Measurements from ENCODE around the gene SMAD4. TPM values are rescaled to one million over a fixed set of nuclear protein-coding genes. Genes with fewer than 3 reads are reported as not detected.

SMAD4 gene
- total RNA-seq, 1 donor from 2014 or later, result 152 TPM

DNA sequence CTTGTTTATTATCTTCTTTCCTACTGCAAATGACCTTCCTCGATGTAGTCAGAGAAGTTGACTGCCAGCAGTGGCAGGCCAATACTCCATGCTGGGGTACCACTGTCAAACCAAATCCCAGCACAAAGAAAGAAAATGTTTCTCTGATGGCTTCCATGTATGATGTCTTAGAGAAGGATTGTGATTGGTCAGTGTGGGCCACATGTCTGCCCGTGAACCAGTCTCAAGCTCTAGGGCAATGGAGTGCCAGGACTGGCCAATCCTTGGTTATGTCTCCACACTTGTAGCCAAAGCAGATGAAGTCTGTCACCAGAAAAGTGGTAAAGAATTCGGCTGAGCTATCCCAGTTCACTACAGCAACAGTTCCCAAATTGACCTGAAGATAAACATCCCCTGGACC lies 17.6 kb upstream of the SMAD4 start:
- Mint-ChIP-seq H3K9me3 (no peaks in the 10 kb centered on the region), H3K4me1 (peaks cover 6% of the 10 kb centered on the region), H3K36me3 (peaks cover 12% of the 10 kb centered on the region), H3K4me3 (no peak overlapping the region), H3K27ac (no peak overlapping the region), H3K27me3 (ENCODE audit: low read depth) (no peaks in the 10 kb centered on the region)
- no peak for DNase-seq (ENCODE audit: low spot score in 2 of 2, unreplicated experiment in 2 of 2)
- TF ChIP-seq, protein P1, sequence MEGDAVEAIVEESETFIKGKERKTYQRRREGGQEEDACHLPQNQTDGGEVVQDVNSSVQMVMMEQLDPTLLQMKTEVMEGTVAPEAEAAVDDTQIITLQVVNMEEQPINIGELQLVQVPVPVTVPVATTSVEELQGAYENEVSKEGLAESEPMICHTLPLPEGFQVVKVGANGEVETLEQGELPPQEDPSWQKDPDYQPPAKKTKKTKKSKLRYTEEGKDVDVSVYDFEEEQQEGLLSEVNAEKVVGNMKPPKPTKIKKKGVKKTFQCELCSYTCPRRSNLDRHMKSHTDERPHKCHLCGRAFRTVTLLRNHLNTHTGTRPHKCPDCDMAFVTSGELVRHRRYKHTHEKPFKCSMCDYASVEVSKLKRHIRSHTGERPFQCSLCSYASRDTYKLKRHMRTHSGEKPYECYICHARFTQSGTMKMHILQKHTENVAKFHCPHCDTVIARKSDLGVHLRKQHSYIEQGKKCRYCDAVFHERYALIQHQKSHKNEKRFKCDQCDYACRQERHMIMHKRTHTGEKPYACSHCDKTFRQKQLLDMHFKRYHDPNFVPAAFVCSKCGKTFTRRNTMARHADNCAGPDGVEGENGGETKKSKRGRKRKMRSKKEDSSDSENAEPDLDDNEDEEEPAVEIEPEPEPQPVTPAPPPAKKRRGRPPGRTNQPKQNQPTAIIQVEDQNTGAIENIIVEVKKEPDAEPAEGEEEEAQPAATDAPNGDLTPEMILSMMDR (IDR thresholded peaks at IDR 0.05; ENCODE audit: unreplicated experiment), result no peak

DNA sequence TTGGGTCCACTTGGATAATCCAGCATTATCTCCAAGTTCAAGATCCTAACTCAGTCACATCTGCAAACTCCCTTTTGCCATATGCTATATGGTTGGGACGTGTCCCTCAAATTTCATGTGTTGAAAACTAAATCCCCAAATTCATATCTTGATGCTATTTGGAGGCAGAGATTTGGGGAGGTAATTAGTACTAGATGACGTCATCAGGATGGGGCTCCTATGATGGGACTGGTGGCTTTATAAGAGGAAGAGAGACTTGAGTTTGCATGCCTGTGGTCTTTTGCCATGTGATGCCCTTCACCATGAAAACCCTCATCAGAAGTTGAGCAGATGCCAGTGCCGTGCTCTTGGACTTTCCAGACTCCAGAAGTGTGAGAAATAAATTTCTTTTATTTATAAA lies 16.8 kb upstream of the SMAD4 start:
- no peak for DNase-seq (ENCODE audit: low spot score in 2 of 2, unreplicated experiment in 2 of 2)
- Mint-ChIP-seq H3K4me1 (peaks cover 3% of the 10 kb centered on the region), H3K27me3 (ENCODE audit: low read depth) (no peaks in the 10 kb centered on the region), H3K4me3 (no peak overlapping the region), H3K36me3 (peaks cover 12% of the 10 kb centered on the region), H3K27ac (no peak overlapping the region), H3K9me3 (no peaks in the 10 kb centered on the region)
- TF ChIP-seq, protein P1 (IDR thresholded peaks at IDR 0.05; ENCODE audit: unreplicated experiment), result no peak

DNA sequence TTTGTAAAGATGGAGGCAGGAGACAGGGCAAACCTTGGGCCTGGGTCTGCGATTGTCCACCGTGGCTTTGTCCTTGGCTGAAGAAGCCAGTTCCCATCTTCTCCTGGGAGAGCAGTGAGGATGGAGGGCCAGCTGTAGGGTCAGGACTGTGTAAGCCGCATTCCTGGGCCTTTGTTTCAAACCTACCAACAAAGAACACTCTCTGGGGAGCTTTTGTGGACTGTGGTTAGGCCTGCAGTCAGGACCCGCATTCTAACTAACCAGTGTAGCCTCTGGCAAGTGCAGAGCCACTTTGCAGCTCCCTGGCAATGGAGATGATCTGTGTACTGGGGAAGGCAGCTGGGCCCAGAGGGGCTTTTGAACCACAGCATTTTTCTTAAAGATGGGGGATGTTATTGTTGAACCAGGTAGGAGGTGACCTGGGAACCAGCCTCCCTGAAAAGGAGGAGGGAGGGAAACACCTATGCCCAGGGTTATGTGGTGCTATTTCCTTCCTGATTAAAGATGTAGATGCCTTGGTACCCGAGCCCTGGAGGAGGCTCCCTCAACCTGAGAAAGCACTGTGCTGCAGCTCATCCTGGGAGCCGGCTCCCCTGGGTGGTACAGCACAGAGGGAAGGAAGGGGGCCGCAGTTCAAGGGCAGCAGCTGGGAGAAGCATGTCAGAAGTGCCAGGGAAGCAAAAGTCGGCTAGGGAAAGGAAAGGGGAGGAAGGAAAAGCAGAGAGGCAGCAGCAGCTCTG lies 12.7 kb upstream of the SMAD4 start:
- TF ChIP-seq, protein P1 (IDR thresholded peaks at IDR 0.05; ENCODE audit: unreplicated experiment), result no peak
- H3K27ac Mint-ChIP-seq, result no peak overlapping the region
- H3K9me3 Mint-ChIP-seq, result no peaks in the 10 kb centered on the region
- no peak for DNase-seq (ENCODE audit: low spot score in 2 of 2, unreplicated experiment in 2 of 2)
- H3K4me3 Mint-ChIP-seq, result no peak overlapping the region
- H3K4me1 Mint-ChIP-seq, result no peaks in the 10 kb centered on the region
- H3K36me3 Mint-ChIP-seq, result peaks cover 12% of the 10 kb centered on the region
- H3K27me3 Mint-ChIP-seq (ENCODE audit: low read depth), result no peaks in the 10 kb centered on the region

DNA sequence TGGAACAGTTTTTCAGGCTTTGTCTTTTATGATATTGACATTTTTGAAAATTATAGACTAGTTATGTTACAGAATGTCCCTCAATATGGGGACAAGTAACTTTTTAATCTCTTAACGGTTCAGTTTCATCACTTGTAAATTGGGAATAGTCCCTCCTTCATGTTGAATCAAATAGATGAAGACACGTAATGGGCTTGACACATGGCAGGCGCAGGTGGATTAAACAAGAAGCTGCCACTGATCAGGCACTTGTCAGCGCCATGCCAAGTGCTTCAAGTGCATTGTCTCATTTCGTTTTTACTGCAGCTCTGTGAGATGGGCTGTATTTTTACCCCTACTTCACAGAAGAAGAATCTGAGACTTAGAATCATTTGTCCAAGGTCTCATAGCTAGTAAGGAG lies 9.5 kb upstream of the SMAD4 start:
- no peak for DNase-seq (ENCODE audit: low spot score in 2 of 2, unreplicated experiment in 2 of 2)

DNA sequence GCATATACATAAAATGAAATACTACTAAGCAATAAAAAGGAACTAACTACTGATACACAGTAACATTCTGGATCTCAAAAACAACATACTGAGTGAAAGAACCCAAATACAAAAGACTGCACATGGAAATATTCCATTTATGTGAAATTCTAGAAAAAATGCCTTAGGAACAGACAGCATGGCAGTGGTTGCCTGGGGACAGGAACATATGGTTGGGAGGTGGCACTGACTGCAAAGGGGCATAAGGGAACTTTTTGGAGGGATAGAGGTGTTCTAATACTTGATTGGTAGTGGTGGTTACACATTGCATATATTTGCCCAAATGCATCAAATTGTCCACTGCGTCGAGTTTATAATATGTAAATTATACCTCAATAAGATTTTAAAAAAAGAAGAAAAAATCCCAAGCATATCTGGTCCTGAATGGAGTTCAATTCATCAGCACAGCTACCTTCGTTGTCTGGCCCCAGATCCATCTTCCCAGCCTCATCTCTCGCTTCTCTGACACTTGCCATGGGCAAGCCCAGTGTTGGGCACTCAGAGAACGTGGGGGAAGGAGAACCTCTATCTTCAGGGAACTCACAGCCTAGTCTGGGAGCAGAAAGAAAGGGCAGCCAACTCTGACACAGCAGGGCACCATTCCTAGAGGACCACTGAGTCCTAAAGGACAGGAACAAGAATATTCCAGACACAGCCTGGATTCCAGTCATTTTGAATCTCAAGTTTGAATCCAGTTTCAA lies 8.6 kb upstream of the SMAD4 start:
- Mint-ChIP-seq H3K27me3 (ENCODE audit: low read depth) (no peaks in the 10 kb centered on the region), H3K27ac (no peak overlapping the region), H3K36me3 (peaks cover 9% of the 10 kb centered on the region), H3K4me3 (no peak overlapping the region), H3K4me1 (no peaks in the 10 kb centered on the region), H3K9me3 (peaks cover 5% of the 10 kb centered on the region)
- no peak for DNase-seq (ENCODE audit: low spot score in 2 of 2, unreplicated experiment in 2 of 2)
- TF ChIP-seq, protein P1 (IDR thresholded peaks at IDR 0.05; ENCODE audit: unreplicated experiment), result no peak

More for the DNA sequence above, 9.5 kb upstream of the SMAD4 start:
- H3K9me3 Mint-ChIP-seq, result peaks cover 5% of the 10 kb centered on the region
- H3K4me1 Mint-ChIP-seq, result no peaks in the 10 kb centered on the region
- no peak overlapping the region for H3K4me3 Mint-ChIP-seq
- no peak overlapping the region for H3K27ac Mint-ChIP-seq
- peaks cover 12% of the 10 kb centered on the region for H3K36me3 Mint-ChIP-seq
- TF ChIP-seq, protein P1 (IDR thresholded peaks at IDR 0.05; ENCODE audit: unreplicated experiment), result no peak
- H3K27me3 Mint-ChIP-seq (ENCODE audit: low read depth), result no peaks in the 10 kb centered on the region
